Measurements from ENCODE around the gene CFAP206. TPM values are rescaled to one million over a fixed set of nuclear protein-coding genes. Genes with fewer than 3 reads are reported as not detected.
"Not testable (repeated sequence)": the region's sequence is repeated elsewhere in the genome, so short reads cannot be mapped to it uniquely, and the experiment has no call there.

Gene CFAP206
- total and polyA plus RNA-seq, 2 donors from 2014 or later, result 2.5 to 2.6 TPM

- Histone ChIP-seq H3K9me3 (ENCODE audit: control insufficient read depth in 2 of 3, insufficient read depth in 1 of 3, low read length in 3 of 3) (no peaks in the 10 kb centered on the region), H3K9ac (ENCODE audit: low read length in 3 of 3) (no peak overlapping the region), H3K36me3 (ENCODE audit: control insufficient read depth in 2 of 3, insufficient read depth in 3 of 3, low read length in 3 of 3) (no peaks in the 10 kb centered on the region), H3K27me3 (ENCODE audit: control insufficient read depth, insufficient read depth, low read length) (no peaks in the 10 kb centered on the region), H3K27ac (ENCODE audit: low read depth in 2 of 2, low read length in 2 of 2) (no peak overlapping the region), H3K4me3 (ENCODE audit: low read length in 3 of 3) (no peak overlapping the region), H3K4me1 (ENCODE audit: control insufficient read depth in 2 of 3, insufficient read depth in 2 of 3, low read depth in 1 of 3, low read length in 3 of 3) (no peaks in the 10 kb centered on the region)
- TF ChIP-seq CTCF (IDR thresholded peaks at IDR 0.05; ENCODE audit: borderline replicate concordance, extremely low read depth, insufficient read depth), result no peak
- intact Hi-C loops (cut with DNase I), result no loop called here
- no peak for DNase-seq
- no peak for FAIRE-seq
Measured at GRCh38 chr6:87487555-87487954, 79.8 kb downstream of the CFAP206 start.

GRCh38 chr6:87489326-87489725 lies 81.6 kb downstream of the CFAP206 start:
- intact Hi-C loops (cut with DNase I); DNase-seq; H3K27ac ChIP-seq (ENCODE audit: low read depth in 2 of 2, low read length in 2 of 2); H3K4me1 ChIP-seq (ENCODE audit: control insufficient read depth in 2 of 3, insufficient read depth in 2 of 3, low read depth in 1 of 3, low read length in 3 of 3); H3K36me3 ChIP-seq (ENCODE audit: control insufficient read depth in 2 of 3, insufficient read depth in 3 of 3, low read length in 3 of 3); H3K27me3 ChIP-seq (ENCODE audit: control insufficient read depth, insufficient read depth, low read length); FAIRE-seq; H3K9ac ChIP-seq (ENCODE audit: low read length in 3 of 3); H3K9me3 ChIP-seq (ENCODE audit: control insufficient read depth in 2 of 3, insufficient read depth in 1 of 3, low read length in 3 of 3); H3K4me3 ChIP-seq (ENCODE audit: low read length in 3 of 3): not testable (repeated sequence)

- Histone ChIP-seq H3K27me3 (ENCODE audit: control insufficient read depth, insufficient read depth, low read length) (no peaks in the 10 kb centered on the region), H3K4me1 (ENCODE audit: control insufficient read depth in 2 of 3, insufficient read depth in 2 of 3, low read depth in 1 of 3, low read length in 3 of 3) (no peaks in the 10 kb centered on the region), H3K9ac (ENCODE audit: low read length in 3 of 3) (no peak overlapping the region), H3K4me3 (ENCODE audit: low read length in 3 of 3) (no peak overlapping the region), H3K27ac (ENCODE audit: low read depth in 2 of 2, low read length in 2 of 2) (no peak overlapping the region), H3K9me3 (ENCODE audit: control insufficient read depth in 2 of 3, insufficient read depth in 1 of 3, low read length in 3 of 3) (no peaks in the 10 kb centered on the region), H3K36me3 (ENCODE audit: control insufficient read depth in 2 of 3, insufficient read depth in 3 of 3, low read length in 3 of 3) (peaks cover 0 to 2% (median 0%) of the 10 kb centered on the region in 3 donors)
- TF ChIP-seq CTCF (IDR thresholded peaks at IDR 0.05; ENCODE audit: borderline replicate concordance, extremely low read depth, insufficient read depth), result no peak
- DNase-seq (no peak), FAIRE-seq (no peak)
- intact Hi-C loops (cut with DNase I), result no loop called here
Measured at GRCh38 chr6:87494761-87495422, 87.1 kb downstream of the CFAP206 start.

DNA sequence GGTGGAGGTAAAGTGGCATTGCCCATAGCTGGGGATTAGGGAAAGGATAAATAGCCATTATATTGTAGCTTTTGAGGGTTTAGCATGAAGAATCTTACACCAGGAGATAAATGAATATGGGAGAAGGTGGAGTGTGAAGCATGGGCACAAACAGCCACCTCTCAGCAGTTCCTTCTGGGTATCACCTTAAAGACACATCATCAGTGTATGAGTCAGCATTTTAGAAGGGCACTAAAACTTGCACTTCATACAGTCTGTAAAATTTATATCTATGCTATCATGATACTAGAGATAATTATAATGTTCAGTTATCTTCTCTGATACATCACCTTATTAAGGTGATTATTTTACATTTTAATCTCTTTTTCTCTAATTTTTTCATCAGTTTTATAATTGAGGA lies 90.3 kb downstream of the CFAP206 start:
- H3K27ac ChIP-seq (ENCODE audit: low read depth in 2 of 2, low read length in 2 of 2), result no peak overlapping the region
- no peak for TF ChIP-seq CTCF (IDR thresholded peaks at IDR 0.05; ENCODE audit: borderline replicate concordance, extremely low read depth, insufficient read depth)
- H3K4me1 ChIP-seq (ENCODE audit: control insufficient read depth in 2 of 3, insufficient read depth in 2 of 3, low read depth in 1 of 3, low read length in 3 of 3), result no peaks in the 10 kb centered on the region
- FAIRE-seq (no peak), DNase-seq (no peak)
- intact Hi-C loops (cut with DNase I), result no loop called here
- H3K9me3 ChIP-seq (ENCODE audit: control insufficient read depth in 2 of 3, insufficient read depth in 1 of 3, low read length in 3 of 3), result no peaks in the 10 kb centered on the region
- H3K36me3 ChIP-seq (ENCODE audit: control insufficient read depth in 2 of 3, insufficient read depth in 3 of 3, low read length in 3 of 3), result peaks cover 0 to 12% (median 2%) of the 10 kb centered on the region in 3 donors
- no peaks in the 10 kb centered on the region for H3K27me3 ChIP-seq (ENCODE audit: control insufficient read depth, insufficient read depth, low read length)
- H3K4me3 ChIP-seq (ENCODE audit: low read length in 3 of 3), result no peak overlapping the region
- no peak overlapping the region for H3K9ac ChIP-seq (ENCODE audit: low read length in 3 of 3)
